ENCODE measurements around the gene MGAT5B. TPM values are rescaled to one million over a fixed set of nuclear protein-coding genes. Genes with fewer than 3 reads are reported as not detected.

The MGAT5B gene
- total and polyA plus RNA-seq, 9 donors = 0.40 to 1.1 (median 0.87) TPM

GRCh38 chr17:76866774-76867577 lies 1.2 kb upstream of the MGAT5B start:
- H3K4me3 ChIP-seq (ENCODE audit: low read length) = no peak overlapping the region
- H3K27ac ChIP-seq (ENCODE audit: low read length) = no peak overlapping the region
- no peaks in the 10 kb centered on the region for H3K9me3 ChIP-seq (replicated peaks; ENCODE audit: control insufficient read depth, low read depth, low read length)
- DNase-seq = no peak
- peaks cover 46% of the 10 kb centered on the region for H3K27me3 ChIP-seq (ENCODE audit: control insufficient read depth, insufficient read depth, low read length)
- peaks cover 17% of the 10 kb centered on the region for H3K4me1 ChIP-seq (ENCODE audit: control insufficient read depth, insufficient read depth, low read length)
- H3K36me3 ChIP-seq (ENCODE audit: control insufficient read depth, insufficient read depth, low read length) = no peaks in the 10 kb centered on the region
- WGBS (ENCODE audit: insufficient coverage) = 32% methylated on average over 5 of the region's 9 CpGs

- Histone ChIP-seq H3K27ac (ENCODE audit: low read length) (no peak overlapping the region), H3K27me3 (ENCODE audit: control insufficient read depth, insufficient read depth, low read length) (peaks cover 51% of the 10 kb centered on the region), H3K4me1 (ENCODE audit: control insufficient read depth, insufficient read depth, low read length) (peaks cover 17% of the 10 kb centered on the region), H3K36me3 (ENCODE audit: control insufficient read depth, insufficient read depth, low read length) (no peaks in the 10 kb centered on the region), H3K4me3 (ENCODE audit: low read length) (no peak overlapping the region), H3K9me3 (replicated peaks; ENCODE audit: control insufficient read depth, low read depth, low read length) (no peaks in the 10 kb centered on the region)
- 16% methylated on average over 17 of the region's 20 CpGs for WGBS (ENCODE audit: insufficient coverage)
- peak; percentile 40 for DNase-seq
Measured at GRCh38 chr17:76867578-76868175, 527 bp upstream of the MGAT5B start.

GRCh38 chr17:76868669-76869495 lies 678 bp downstream of the MGAT5B start:
- Histone ChIP-seq H3K4me3 (ENCODE audit: low read length) (no peak overlapping the region), H3K9me3 (replicated peaks; ENCODE audit: control insufficient read depth, low read depth, low read length) (no peaks in the 10 kb centered on the region), H3K27ac (ENCODE audit: low read length) (no peak overlapping the region), H3K36me3 (ENCODE audit: control insufficient read depth, insufficient read depth, low read length) (no peaks in the 10 kb centered on the region), H3K4me1 (ENCODE audit: control insufficient read depth, insufficient read depth, low read length) (peaks cover 17% of the 10 kb centered on the region), H3K27me3 (ENCODE audit: control insufficient read depth, insufficient read depth, low read length) (peaks cover 53% of the 10 kb centered on the region)
- DNase-seq = no peak
- WGBS (ENCODE audit: insufficient coverage) = under 1% methylated on average over 79 of the region's 84 CpGs

- no peak overlapping the region for H3K4me3 ChIP-seq (ENCODE audit: low read length)
- no peak for DNase-seq
- 2% methylated on average over 80 of the region's 80 CpGs for WGBS (ENCODE audit: insufficient coverage)
- H3K9me3 ChIP-seq (replicated peaks; ENCODE audit: control insufficient read depth, low read depth, low read length) = no peaks in the 10 kb centered on the region
- no peaks in the 10 kb centered on the region for H3K36me3 ChIP-seq (ENCODE audit: control insufficient read depth, insufficient read depth, low read length)
- no peak overlapping the region for H3K27ac ChIP-seq (ENCODE audit: low read length)
- H3K4me1 ChIP-seq (ENCODE audit: control insufficient read depth, insufficient read depth, low read length) = peaks cover 17% of the 10 kb centered on the region
- peaks cover 53% of the 10 kb centered on the region for H3K27me3 ChIP-seq (ENCODE audit: control insufficient read depth, insufficient read depth, low read length)
Measured at GRCh38 chr17:76869496-76870376, 1.5 kb downstream of the MGAT5B start.

- Histone ChIP-seq H3K36me3 (ENCODE audit: control insufficient read depth, insufficient read depth, low read length) (no peaks in the 10 kb centered on the region), H3K27me3 (ENCODE audit: control insufficient read depth, insufficient read depth, low read length) (peaks cover 50% of the 10 kb centered on the region), H3K4me3 (ENCODE audit: low read length) (no peak overlapping the region), H3K27ac (ENCODE audit: low read length) (no peak overlapping the region), H3K9me3 (replicated peaks; ENCODE audit: control insufficient read depth, low read depth, low read length) (no peaks in the 10 kb centered on the region), H3K4me1 (ENCODE audit: control insufficient read depth, insufficient read depth, low read length) (peaks cover 17% of the 10 kb centered on the region)
- WGBS (ENCODE audit: insufficient coverage) = 5% methylated on average over 6 of the region's 16 CpGs
- no peak for DNase-seq
Measured at GRCh38 chr17:76870377-76870714, 2.1 kb downstream of the MGAT5B start.

GRCh38 chr17:76871668-76872067 lies 3.5 kb downstream of the MGAT5B start:
- Histone ChIP-seq H3K27ac (ENCODE audit: low read length) (no peak overlapping the region), H3K27me3 (ENCODE audit: control insufficient read depth, insufficient read depth, low read length) (peaks cover 46% of the 10 kb centered on the region), H3K4me3 (ENCODE audit: low read length) (no peak overlapping the region), H3K36me3 (ENCODE audit: control insufficient read depth, insufficient read depth, low read length) (no peaks in the 10 kb centered on the region), H3K4me1 (ENCODE audit: control insufficient read depth, insufficient read depth, low read length) (peaks cover 17% of the 10 kb centered on the region), H3K9me3 (replicated peaks; ENCODE audit: control insufficient read depth, low read depth, low read length) (no peaks in the 10 kb centered on the region)
- no peak for DNase-seq
- 47% methylated on average over 2 of the region's 4 CpGs for WGBS (ENCODE audit: insufficient coverage)

- Histone ChIP-seq H3K27me3 (ENCODE audit: control insufficient read depth, insufficient read depth, low read length) (peaks cover 44% of the 10 kb centered on the region), H3K4me3 (ENCODE audit: low read length) (no peak overlapping the region), H3K9me3 (replicated peaks; ENCODE audit: control insufficient read depth, low read depth, low read length) (no peaks in the 10 kb centered on the region), H3K27ac (ENCODE audit: low read length) (no peak overlapping the region), H3K36me3 (ENCODE audit: control insufficient read depth, insufficient read depth, low read length) (no peaks in the 10 kb centered on the region), H3K4me1 (ENCODE audit: control insufficient read depth, insufficient read depth, low read length) (peaks cover 15% of the 10 kb centered on the region)
- WGBS (ENCODE audit: insufficient coverage) = 57% methylated on average over 12 of the region's 14 CpGs
- DNase-seq = no peak
Measured at GRCh38 chr17:76872221-76872873, 4.1 kb downstream of the MGAT5B start.

- Histone ChIP-seq H3K27me3 (ENCODE audit: control insufficient read depth, insufficient read depth, low read length) (peaks cover 42% of the 10 kb centered on the region), H3K27ac (ENCODE audit: low read length) (no peak overlapping the region)
- 93% methylated on average over 5 of the region's 9 CpGs for WGBS (ENCODE audit: insufficient coverage)
Measured at GRCh38 chr17:76872874-76873221, 4.6 kb downstream of the MGAT5B start.

GRCh38 chr17:76873856-76874255 lies 5.7 kb downstream of the MGAT5B start:
- no peaks in the 10 kb centered on the region for H3K9me3 ChIP-seq (replicated peaks; ENCODE audit: control insufficient read depth, low read depth, low read length)
- peaks cover 6% of the 10 kb centered on the region for H3K4me1 ChIP-seq (ENCODE audit: control insufficient read depth, insufficient read depth, low read length)
- no peaks in the 10 kb centered on the region for H3K36me3 ChIP-seq (ENCODE audit: control insufficient read depth, insufficient read depth, low read length)
- H3K27me3 ChIP-seq (ENCODE audit: control insufficient read depth, insufficient read depth, low read length) = peaks cover 41% of the 10 kb centered on the region
- no peak overlapping the region for H3K4me3 ChIP-seq (ENCODE audit: low read length)
- no CpG with 5 or more reads among the region's 4 CpGs for WGBS (ENCODE audit: insufficient coverage)
- no peak for DNase-seq
- no peak overlapping the region for H3K27ac ChIP-seq (ENCODE audit: low read length)

More at GRCh38 chr17:76872874-76873221, 4.6 kb downstream of the MGAT5B start:
- no peaks in the 10 kb centered on the region for H3K9me3 ChIP-seq (replicated peaks; ENCODE audit: control insufficient read depth, low read depth, low read length)
- H3K4me1 ChIP-seq (ENCODE audit: control insufficient read depth, insufficient read depth, low read length) = peaks cover 10% of the 10 kb centered on the region
- H3K36me3 ChIP-seq (ENCODE audit: control insufficient read depth, insufficient read depth, low read length) = no peaks in the 10 kb centered on the region
- H3K4me3 ChIP-seq (ENCODE audit: low read length) = no peak overlapping the region
- no peak for DNase-seq
